HEK293T (cell line): Measurements from ENCODE around the gene CRABP2.
A peak's percentile ranks its signal among the peaks of the same experiment; 100 is the strongest.

ENCODE experiments used
- BHLHE40 ChIP-seq: fragments of 450-650 bp; IDR thresholded peaks from 2 replicates; pipeline ENCODE4 v1.6.1; 2016; ENCODE audit warnings: mild to moderate bottlenecking, moderate library complexity, borderline replicate concordance
- CTBP1 ChIP-seq: fragments of 450-650 bp; IDR thresholded peaks from 2 replicates; pipeline ENCODE4 v1.6.1; 2016; ENCODE audit warnings: borderline replicate concordance
- FOXK2 ChIP-seq: fragments of 450-650 bp; IDR thresholded peaks from 2 replicates; pipeline ENCODE4 v1.6.1; 2016; ENCODE audit warnings: mild to moderate bottlenecking
- FOXM1 ChIP-seq: fragments of 450-650 bp; IDR thresholded peaks from 2 replicates; pipeline ENCODE4 v1.6.1; 2017; ENCODE audit warnings: mild to moderate bottlenecking, borderline replicate concordance
- L3MBTL2 ChIP-seq: fragments of 450-650 bp; conservative IDR thresholded peaks from 2 replicates; pipeline ENCODE4 v1.6.1; 2016; ENCODE audit warnings: mild to moderate bottlenecking
- LEF1 ChIP-seq: fragments of 450-650 bp; IDR thresholded peaks from 2 replicates; pipeline ENCODE4 v1.6.1; 2017; ENCODE audit warnings: mild to moderate bottlenecking, borderline replicate concordance
- NFRKB ChIP-seq: fragments of 450-650 bp; IDR thresholded peaks from 2 replicates; pipeline ENCODE4 v1.6.1; 2016; ENCODE audit warnings: mild to moderate bottlenecking, moderate library complexity
- PKNOX1 ChIP-seq: fragments of 450-650 bp; IDR thresholded peaks from 2 replicates; pipeline ENCODE4 v1.6.1; 2016
- SP1 ChIP-seq: fragments of 450-650 bp; IDR thresholded peaks from 2 replicates; pipeline ENCODE4 v1.6.1; 2017
- SUZ12 ChIP-seq: fragments of 450-650 bp; IDR thresholded peaks from 2 replicates; pipeline ENCODE4 v1.6.1; 2016; ENCODE audit warnings: mild to moderate bottlenecking
- TARDBP ChIP-seq: fragments of 450-650 bp; IDR thresholded peaks from 2 replicates; pipeline ENCODE4 v1.6.1; 2016
- ZNF384 ChIP-seq: fragments of 450-650 bp; IDR thresholded peaks from 2 replicates; pipeline ENCODE4 v1.6.1; 2016

GRCh38 chr1:156726549-156727226 lies 21.3 kb upstream of the CRABP2 start:
- TF ChIP-seq ZNF384 = no peak
- TF ChIP-seq LEF1 = no peak
- TF ChIP-seq SUZ12 = no peak
- TF ChIP-seq TARDBP = no peak
- no peak for TF ChIP-seq FOXK2
- no peak for TF ChIP-seq NFRKB
- peak; percentile 61; the same call in 1 of the 2 replicates for TF ChIP-seq L3MBTL2
- TF ChIP-seq PKNOX1 = no peak
- TF ChIP-seq SP1 = no peak
- no peak for TF ChIP-seq CTBP1
- TF ChIP-seq FOXM1 = no peak
- TF ChIP-seq BHLHE40 = no peak
